RCC 7860 (cell line): Measurements from ENCODE around the gene LRRC56.

Source experiments
- DNase-seq: peaks from one replicate; pipeline ENCODE4 v3.0.0-alpha.2; 2015; ENCODE audit warnings: low spot score
- FAIRE-seq: peaks from 2 replicates; lab custom pipeline; 2012; peaks lifted over from hg19 to GRCh38; lab: Jason Lieb, UNC

Gene LRRC56

DNA sequence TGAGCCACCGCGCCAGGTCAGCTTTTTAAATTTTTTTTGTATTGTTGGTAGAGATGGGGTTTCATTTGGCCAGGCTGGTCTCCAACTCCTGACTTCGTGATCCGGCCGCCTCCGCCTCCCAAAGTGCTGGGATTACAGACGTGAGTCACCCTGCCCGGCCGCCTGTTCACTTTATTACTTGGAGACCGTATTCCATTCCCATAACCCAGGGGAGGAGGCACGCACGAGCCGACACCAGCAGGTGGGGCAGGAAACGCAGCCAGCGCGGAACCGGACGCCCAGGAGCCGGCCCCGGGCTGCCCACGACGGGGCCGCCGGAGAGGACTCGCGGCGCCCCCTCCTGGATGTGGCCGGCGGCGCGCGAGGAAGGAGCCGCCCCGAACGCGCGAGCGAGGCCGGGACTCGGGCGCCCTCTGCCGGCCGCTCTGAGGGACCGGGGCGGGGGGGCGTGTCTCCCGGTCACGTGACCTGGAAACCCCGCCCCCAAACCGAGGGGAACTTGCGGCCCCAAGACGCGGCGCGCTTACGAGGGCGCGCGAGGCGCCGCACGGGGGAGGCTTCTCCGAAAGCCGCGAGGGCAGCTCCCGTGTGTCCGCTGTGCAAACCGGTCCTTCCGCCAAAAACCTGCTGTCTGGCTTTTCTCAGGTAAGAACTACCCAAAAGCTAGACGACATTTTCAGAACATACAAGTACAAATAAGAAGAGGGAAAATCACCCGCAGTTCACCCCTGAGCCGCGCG is 18.7 kb upstream of the LRRC56 start:
- DNase-seq (peak; percentile 94), FAIRE-seq (peak; percentile 77)

GRCh38 chr11:520428-521176 is 16.7 kb upstream of the LRRC56 start:
- FAIRE-seq, result no peak
- no peak for DNase-seq

DNA sequence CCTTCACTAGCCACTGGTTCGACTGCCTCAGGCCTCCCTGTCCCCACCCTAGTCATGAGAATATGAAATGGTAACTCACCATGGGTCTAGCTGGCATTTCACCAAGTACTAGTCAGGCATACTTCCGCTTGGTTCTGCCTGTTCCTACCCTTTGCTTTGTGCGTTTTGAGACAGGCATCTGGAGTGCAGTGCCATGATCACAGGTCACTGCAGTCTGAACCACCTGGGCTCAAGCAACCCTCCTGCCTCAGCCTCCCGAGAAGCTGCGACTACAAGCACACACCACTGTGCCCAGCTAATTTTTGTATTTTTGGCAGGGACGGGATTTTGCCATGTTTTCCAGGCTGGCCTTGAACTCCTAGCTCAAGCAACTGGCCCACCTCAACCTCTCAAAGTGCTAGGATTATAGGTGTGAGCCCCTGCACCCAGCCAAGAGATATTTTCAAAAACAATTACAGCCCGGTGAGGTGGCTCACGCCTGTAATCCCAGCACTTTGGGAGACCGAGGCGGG is 16.1 kb upstream of the LRRC56 start:
- FAIRE-seq (no peak), DNase-seq (no peak)

- no peak for DNase-seq
- no peak for FAIRE-seq
Measured at GRCh38 chr11:526192-526591, 11.1 kb upstream of the LRRC56 start.

GRCh38 chr11:528166-528814 is 9.0 kb upstream of the LRRC56 start:
- no peak for DNase-seq
- no peak for FAIRE-seq

DNA sequence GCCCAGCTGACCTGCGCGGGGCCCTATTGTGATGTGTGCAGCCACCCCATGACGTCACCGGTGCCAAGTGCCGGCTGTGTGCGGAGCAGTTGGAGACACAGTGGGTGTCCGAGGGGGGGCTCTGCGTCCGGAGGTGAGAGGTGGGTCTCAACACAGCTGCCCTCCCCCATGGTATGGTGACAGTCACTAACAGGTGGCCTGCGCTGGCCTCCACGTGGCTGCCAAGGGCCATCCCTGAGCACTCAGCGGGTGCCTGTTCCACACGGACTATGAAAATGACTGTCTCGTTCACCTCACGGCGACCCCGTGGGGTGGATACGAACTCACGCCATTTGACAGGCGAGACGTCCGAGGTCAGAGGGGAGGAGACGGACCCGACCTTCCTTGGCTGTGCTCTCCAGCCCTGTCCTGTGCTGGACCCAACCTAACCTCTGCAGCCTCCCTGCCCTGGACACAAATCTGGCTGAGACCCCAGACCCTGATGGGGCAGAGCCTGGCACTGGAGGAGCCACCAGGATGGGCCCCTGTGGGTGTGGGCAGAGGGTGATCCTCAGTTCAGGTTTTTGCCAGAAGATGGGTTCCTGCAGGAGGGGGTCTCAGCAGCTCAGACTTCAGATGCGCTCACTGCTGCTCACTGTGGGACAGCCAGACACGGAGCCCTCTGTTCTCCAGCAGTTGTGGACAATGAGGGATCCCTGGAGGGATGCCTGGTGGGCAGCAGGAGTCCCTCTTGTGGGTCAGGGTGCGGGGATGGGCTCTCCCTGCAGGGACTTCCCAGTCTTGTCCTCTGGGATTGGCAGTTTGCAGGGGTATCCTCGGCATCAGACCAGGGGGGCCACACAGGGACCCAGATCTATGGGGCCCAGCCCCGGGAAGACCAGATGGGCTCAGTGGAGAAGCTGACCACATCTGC is 8.3 kb upstream of the LRRC56 start:
- no peak for DNase-seq
- no peak for FAIRE-seq

DNA sequence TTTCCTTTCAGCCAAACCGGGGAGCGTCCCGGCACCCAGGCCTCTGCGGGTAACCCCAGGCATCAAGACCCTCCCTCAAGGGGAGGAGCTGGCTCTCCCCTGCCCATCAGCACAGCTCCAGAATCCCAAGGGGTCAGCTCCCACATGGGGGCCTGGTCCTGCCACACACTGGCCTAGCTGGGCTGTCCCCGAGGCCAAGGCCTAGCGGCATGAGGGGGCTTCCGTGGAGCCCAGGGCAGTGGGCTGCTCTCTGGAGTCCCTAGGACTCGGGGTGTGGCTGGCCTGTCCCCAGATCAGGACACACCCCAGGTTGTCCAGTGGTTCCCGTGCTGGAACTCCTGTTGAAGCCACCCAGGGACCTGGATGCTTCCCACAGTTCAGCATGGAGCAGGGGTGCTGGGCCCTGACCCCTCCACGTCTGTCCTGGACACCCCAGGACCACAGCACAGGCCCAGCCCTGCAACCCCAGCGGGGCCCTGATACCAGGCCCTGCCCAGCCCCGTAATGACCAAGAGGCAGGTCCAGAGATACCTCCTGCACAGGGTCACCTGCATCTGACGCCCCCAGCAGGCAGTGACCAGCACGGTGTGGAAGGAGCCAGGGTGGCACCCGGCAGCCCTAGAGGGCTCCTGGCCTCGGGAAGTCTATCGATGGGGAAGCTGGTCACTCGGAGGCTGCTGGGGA is 7.5 kb upstream of the LRRC56 start:
- no peak for FAIRE-seq

GRCh38 chr11:530960-531831 is 6.1 kb upstream of the LRRC56 start:
- FAIRE-seq (no peak), DNase-seq (no peak)

More for the DNA sequence above, 7.5 kb upstream of the LRRC56 start:
- DNase-seq, result no peak

DNA sequence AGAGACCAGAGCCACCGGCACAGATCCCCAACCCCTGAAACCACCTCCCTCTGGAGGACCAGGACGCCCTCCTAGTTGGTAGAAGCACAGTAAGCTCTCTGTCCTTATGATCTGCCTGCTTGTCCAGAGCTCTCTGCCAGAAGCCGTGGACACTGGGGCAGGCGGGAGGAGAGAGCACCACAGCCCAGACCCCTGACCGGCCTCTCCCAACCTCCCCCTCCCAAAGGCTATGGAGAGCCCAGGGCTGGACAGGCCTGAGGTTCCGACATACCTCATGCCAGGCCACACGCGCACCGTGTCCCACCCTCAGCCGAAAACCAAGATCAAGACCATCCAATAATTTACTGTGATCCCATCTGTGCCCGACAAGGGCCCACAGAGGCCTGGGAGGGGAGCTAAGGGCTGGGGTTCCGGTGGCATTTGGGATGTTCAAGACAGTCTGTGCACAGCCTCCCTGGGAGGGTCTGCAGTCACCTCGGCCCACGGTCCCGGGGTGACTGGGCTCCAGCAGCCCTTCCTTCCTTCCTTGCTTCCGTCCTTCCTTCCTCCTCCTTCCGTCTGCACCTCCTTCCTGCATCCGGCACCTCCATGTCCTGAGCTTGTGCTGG is 5.3 kb upstream of the LRRC56 start:
- DNase-seq, result no peak
- no peak for FAIRE-seq

GRCh38 chr11:532527-532985 is 4.8 kb upstream of the LRRC56 start:
- DNase-seq (no peak), FAIRE-seq (no peak)

GRCh38 chr11:532986-533585 is 4.2 kb upstream of the LRRC56 start:
- DNase-seq, result no peak
- no peak for FAIRE-seq

- no peak for DNase-seq
- FAIRE-seq, result no peak
Measured at GRCh38 chr11:533586-534395, 3.5 kb upstream of the LRRC56 start.

GRCh38 chr11:534396-535209 is 2.7 kb upstream of the LRRC56 start:
- FAIRE-seq (no peak), DNase-seq (no peak)

DNA sequence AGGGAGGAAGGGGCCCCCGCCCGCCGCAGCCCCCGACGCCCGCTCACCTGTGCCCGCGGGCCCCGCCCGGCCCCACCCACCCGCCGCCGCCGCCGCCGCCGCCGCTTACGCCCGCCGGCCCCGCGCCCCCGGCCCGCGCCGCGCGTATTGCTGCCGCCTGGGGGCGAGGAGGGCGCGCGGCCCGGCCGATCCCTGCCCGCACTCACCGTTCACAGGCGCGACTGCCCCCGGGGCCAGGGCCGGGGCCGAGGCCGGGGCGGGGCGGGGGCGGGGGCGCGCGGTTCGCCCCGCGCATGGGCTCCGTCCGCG is 2.2 kb upstream of the LRRC56 start:
- DNase-seq (no peak), FAIRE-seq (no peak)

DNA sequence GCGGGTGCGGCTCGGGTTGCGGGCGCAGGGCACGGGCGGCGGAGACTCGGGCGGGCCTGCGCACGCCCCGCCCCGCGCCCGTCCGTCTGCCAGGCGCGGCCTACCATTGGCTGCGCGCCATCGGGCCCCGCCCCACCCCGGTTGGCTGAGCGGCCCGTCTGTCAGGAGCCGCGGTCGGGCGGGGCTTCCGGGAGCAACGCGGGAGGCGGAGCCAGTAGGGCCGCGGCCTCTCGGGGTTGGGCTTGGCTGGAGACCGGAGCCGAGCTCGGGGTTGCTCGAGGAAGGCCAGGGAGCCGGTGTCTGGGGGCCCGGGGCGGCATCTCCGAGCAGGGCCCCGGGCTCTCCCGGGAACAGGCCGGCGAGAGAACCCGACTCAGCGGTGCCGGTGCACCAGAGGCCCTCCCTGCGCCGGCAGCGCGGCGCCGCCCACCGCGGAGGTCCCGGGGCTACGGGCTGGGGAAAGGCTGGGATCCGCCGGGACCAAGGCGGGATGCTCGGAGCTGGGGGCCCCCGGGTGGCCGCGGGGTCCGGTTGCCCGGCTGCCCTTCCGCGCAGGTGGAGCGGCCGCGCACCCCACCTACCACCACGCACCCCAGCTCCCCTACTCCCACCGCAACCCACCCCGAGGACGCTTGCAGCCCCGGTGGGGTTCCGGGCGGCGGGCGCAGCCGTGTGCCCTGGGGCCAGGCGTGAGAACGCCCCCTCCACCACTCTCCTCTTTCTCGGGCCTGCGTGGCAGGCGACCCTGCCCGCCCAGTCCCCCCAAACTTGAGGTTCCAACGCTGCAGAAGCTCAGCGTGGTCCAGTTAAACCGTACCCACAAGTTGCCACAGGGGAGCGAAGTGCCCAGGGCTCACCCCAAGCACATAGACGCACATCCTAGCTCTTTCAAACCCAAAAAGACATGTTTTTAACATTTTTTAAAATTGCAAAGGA is 1.5 kb upstream of the LRRC56 start, which contains the start of gene HRAS:
TSS of gene HRAS (minus strand) at position 58 of the 936 bp plus-strand sequence.
- FAIRE-seq, result no peak

More for the DNA sequence above, 1.5 kb upstream of the LRRC56 start, which contains the start of gene HRAS:
- DNase-seq, result peak; percentile 78
